GM23338 (cell line): ENCODE results near the gene CDH23. TPM values are rescaled to one million over a fixed set of nuclear protein-coding genes. Genes with fewer than 3 reads are reported as not detected.

Experiments
- ATAC-seq: fragments of 200-7000 bp; cut with Tn5 transposase; 3 replicates; pipeline ENCODE4 v1.9.1; 2020
- DNase-seq: peaks from one replicate; pipeline ENCODE4 v3.0.0-alpha.2; 2015; ENCODE audit warnings: low spot score
- H2AFZ ChIP-seq: fragments of 200-600 bp; sonication (generic); 2 replicates; pipeline ENCODE4 v1.8.0; 2016; ENCODE audit warnings: antibody characterized with exemption, mild to moderate bottlenecking, moderate library complexity
- H3F3A ChIP-seq: fragments of 200-600 bp; sonication (generic); replicated peaks from 2 replicates; pipeline ENCODE4 v1.8.0; 2017; ENCODE audit warnings: antibody characterized with exemption, mixed run types, low read depth
- H3K27ac ChIP-seq: fragments of 200-600 bp; sonication (generic); 2 replicates; pipeline ENCODE4 v1.6.1; 2016; ENCODE audit warnings: low read depth
- H3K27me3 ChIP-seq: fragments of 200-600 bp; sonication (generic); 2 replicates; pipeline ENCODE4 v1.8.0; 2016; ENCODE audit warnings: mild to moderate bottlenecking, mixed run types, moderate library complexity; ENCODE audit not compliant: insufficient read depth
- H3K36me3 ChIP-seq: fragments of 200-600 bp; sonication (generic); 2 replicates; pipeline ENCODE4 v1.8.0; 2016; ENCODE audit warnings: mild to moderate bottlenecking; ENCODE audit not compliant: insufficient read depth
- H3K4me1 ChIP-seq: fragments of 200-600 bp; sonication (generic); 2 replicates; pipeline ENCODE4 v1.8.0; 2016; ENCODE audit warnings: mild to moderate bottlenecking, moderate library complexity; ENCODE audit not compliant: insufficient read depth
- H3K4me2 ChIP-seq: fragments of 200-600 bp; sonication (generic); 2 replicates; pipeline ENCODE4 v1.7.1; 2017; ENCODE audit warnings: mixed run types
- H3K4me3 ChIP-seq: fragments of 200-600 bp; sonication (generic); 2 replicates; pipeline ENCODE4 v1.6.1; 2016; ENCODE audit warnings: mixed run types
- H3K79me2 ChIP-seq: fragments of 200-600 bp; sonication (generic); replicated peaks from 2 replicates; pipeline ENCODE4 v1.8.0; 2017; ENCODE audit warnings: mild to moderate bottlenecking; ENCODE audit not compliant: insufficient read depth
- H3K9me2 ChIP-seq: fragments of 200-600 bp; sonication (generic); 2 replicates; pipeline ENCODE4 v1.8.0; 2017; ENCODE audit not compliant: insufficient read depth
- H4K20me1 ChIP-seq: fragments of 200-600 bp; sonication (generic); replicated peaks from 2 replicates; pipeline ENCODE4 v1.8.0; 2017; ENCODE audit warnings: mild to moderate bottlenecking; ENCODE audit not compliant: insufficient read depth
- H3K27ac Mint-ChIP-seq: 2 replicates; pipeline ENCODE4 v1.8.0; 2020; ENCODE audit warnings: inconsistent platforms, mild to moderate bottlenecking, moderate library complexity, mixed read lengths
- H3K27me3 Mint-ChIP-seq: 3 replicates; pipeline ENCODE4 v1.8.0; 2022; ENCODE audit warnings: low read depth, mild to moderate bottlenecking, moderate library complexity, mixed read lengths, inconsistent platforms; ENCODE audit not compliant: insufficient read depth, poor library complexity
- H3K36me3 Mint-ChIP-seq: 3 replicates; pipeline ENCODE4 v1.8.0; 2021; ENCODE audit warnings: low read depth, mild to moderate bottlenecking, inconsistent platforms, moderate library complexity, mixed read lengths
- H3K4me1 Mint-ChIP-seq: 3 replicates; pipeline ENCODE4 v1.8.0; 2020; ENCODE audit warnings: mild to moderate bottlenecking, inconsistent platforms, mixed read lengths
- H3K4me3 Mint-ChIP-seq: 3 replicates; pipeline ENCODE4 v1.8.0; 2021; ENCODE audit warnings: moderate library complexity, mild to moderate bottlenecking, inconsistent platforms, mixed read lengths
- H3K9me3 Mint-ChIP-seq: 3 replicates; pipeline ENCODE4 v1.8.0; 2020; ENCODE audit warnings: moderate library complexity, mild to moderate bottlenecking, inconsistent platforms, mixed read lengths
- CREB1 ChIP-seq: fragments of 250-450 bp; sonication (Bioruptor Pico); IDR thresholded peaks from 2 replicates; pipeline ENCODE4 v1.5.0; 2020; ENCODE audit warnings: low read depth, mild to moderate bottlenecking, moderate library complexity
- CTCF ChIP-seq, 2 experiments: fragments of 200-600 bp in 1 of 2; sonication (generic) in 1 of 2; conservative IDR thresholded peaks; 2 replicates each; pipeline versions ENCODE4 v1.5.1 to v1.6.1; 2016 to 2017; ENCODE audit warnings: antibody characterized with exemption in 2 of 2, low read depth in 2 of 2, mild to moderate bottlenecking in 2 of 2, moderate library complexity in 1 of 2
- ETS1 ChIP-seq: IDR thresholded peaks from 2 replicates; pipeline ENCODE4 v1.6.1; 2016; ENCODE audit warnings: antibody characterized with exemption
- EZH2 ChIP-seq: fragments of 200-600 bp; sonication (generic); IDR thresholded peaks from one replicate; pipeline ENCODE4 v1.8.0; 2017; ENCODE audit warnings: antibody characterized with exemption, mild to moderate bottlenecking, low read depth; ENCODE audit not compliant: unreplicated experiment
- EZH2phosphoT487 ChIP-seq: fragments of 200-600 bp; sonication (generic); IDR thresholded peaks from one replicate; pipeline ENCODE4 v1.8.1; 2018; ENCODE audit warnings: antibody characterized with exemption; ENCODE audit not compliant: unreplicated experiment
- JUNB ChIP-seq: IDR thresholded peaks from one replicate; pipeline ENCODE4 v1.6.1; 2016; ENCODE audit warnings: antibody characterized with exemption; ENCODE audit not compliant: unreplicated experiment
- NANOG ChIP-seq: IDR thresholded peaks from 2 replicates; pipeline ENCODE4 v1.6.1; 2016; ENCODE audit warnings: antibody characterized with exemption, borderline replicate concordance
- POLR2AphosphoS5 ChIP-seq: IDR thresholded peaks from 2 replicates; pipeline ENCODE4 v1.6.1; 2016; ENCODE audit warnings: antibody characterized with exemption, low read depth
- REST ChIP-seq: IDR thresholded peaks from one replicate; pipeline ENCODE4 v1.6.1; 2018; ENCODE audit warnings: antibody characterized with exemption; ENCODE audit not compliant: unreplicated experiment
- STAT1 ChIP-seq: IDR thresholded peaks from one replicate; pipeline ENCODE4 v1.6.1; 2016; ENCODE audit warnings: antibody characterized with exemption; ENCODE audit not compliant: unreplicated experiment
- ZNF114 ChIP-seq: fragments of 250-450 bp; sonication (Bioruptor Pico); IDR thresholded peaks from 2 replicates; pipeline ENCODE4 v1.5.0; 2020; ENCODE audit warnings: mild to moderate bottlenecking, moderate library complexity
- ZNF331 ChIP-seq: fragments of 250-450 bp; sonication (Bioruptor Pico); IDR thresholded peaks from 2 replicates; pipeline ENCODE4 v1.5.0; 2020; ENCODE audit warnings: low read depth, mild to moderate bottlenecking, moderate library complexity
- ZNF462 ChIP-seq: fragments of 250-450 bp; sonication (Bioruptor Pico); IDR thresholded peaks from 2 replicates; pipeline ENCODE4 v1.5.0; 2020; ENCODE audit warnings: mild to moderate bottlenecking, moderate library complexity
- polyA plus RNA-seq: library from polyadenylated mRNA; unstranded; fragments of >200 nt; fragmentation: Nextera tagmentation; extraction: Ambion mirVana; gene quantifications from 2 replicates; pipeline ENCODE4 v1.2.1, GENCODE V29; 2016
- total RNA-seq: library from RNA; depleted of rRNA; stranded (reverse); fragments of >200 nt; shearing (Covaris generic); gene quantifications from 2 replicates; pipeline ENCODE4 v1.2.3, GENCODE V29; 2014

CDH23 gene
- total and polyA plus RNA-seq, 2 experiments from 2014 or later, result 0.95 to 4.3 TPM

- ATAC-seq, result no peak
- Mint-ChIP-seq H3K27me3 (peaks cover 39% of the 10 kb centered on the region), H3K4me3 (no peak overlapping the region), H3K9me3 (0 out of 3 replicates have a peak, but pooled peaks cover 3% of the 10 kb centered on the region), H3K27ac (no peak overlapping the region; the same call in 1 of the 2 replicates), H3K36me3 (0 out of 3 replicates have a peak, but pooled peaks cover 3% of the 10 kb centered on the region), H3K4me1 (peaks cover 79% of the 10 kb centered on the region)
- TF ChIP-seq ETS1 (no peak), ZNF462 (no peak), JUNB (no peak), EZH2phosphoT487 (no peak), ZNF331 (CRISPR knock-in tag) (no peak), REST (no peak), CTCF (conservative IDR thresholded peaks at IDR 0.05; ENCODE audit: low read depth in 2 of 2) (no peak), STAT1 (no peak), ZNF114 (CRISPR knock-in tag) (no peak), CREB1 (no peak), POLR2AphosphoS5 (no peak), NANOG (no peak), EZH2 (no peak)
- H3F3A ChIP-seq, result no peaks in the 10 kb centered on the region; the same call in 1 of the 2 replicates
- peaks cover 18% of the 10 kb centered on the region for H3K27me3 ChIP-seq
- no peaks in the 10 kb centered on the region for H3K9me2 ChIP-seq
- no peak overlapping the region for H2AFZ ChIP-seq
- H3K36me3 ChIP-seq, result no peaks in the 10 kb centered on the region
- H3K4me3 ChIP-seq, result no peak overlapping the region
- peaks cover 34% of the 10 kb centered on the region for H3K4me1 ChIP-seq
- no peak overlapping the region for H3K27ac ChIP-seq
- no peak for DNase-seq
- H3K79me2 ChIP-seq, result no peaks in the 10 kb centered on the region
- H3K4me2 ChIP-seq, result no peak overlapping the region
- H4K20me1 ChIP-seq, result no peaks in the 10 kb centered on the region
Observed at GRCh38 chr10:71661779-71662336, 265.1 kb downstream of the CDH23 start.
